WTC11 (cell line): ENCODE results near the gene MTUS2.

ENCODE experiments used
- AFF4 ChIP-seq: sonication (generic); formaldehyde crosslinking; IDR thresholded peaks from 2 replicates; pipeline ENCODE4 v1.8.1; 2023; ENCODE audit warnings: mild to moderate bottlenecking, missing genetic modification reagents, borderline replicate concordance
- CTCF ChIP-seq: fragments of 200-600 bp; IDR thresholded peaks from 2 replicates; pipeline ENCODE4 v1.8.0; 2022; ENCODE audit warnings: antibody characterized with exemption
- ERG ChIP-seq: fragments of 250-450 bp; sonication (Bioruptor Pico); IDR thresholded peaks from 2 replicates; pipeline ENCODE4 v1.8.0; 2021; ENCODE audit warnings: mild to moderate bottlenecking
- FOXJ3 ChIP-seq: sonication (generic); formaldehyde crosslinking; IDR thresholded peaks from 2 replicates; pipeline ENCODE4 v1.9.0; 2021; ENCODE audit warnings: missing genetic modification reagents, mild to moderate bottlenecking, borderline replicate concordance
- HMGXB4 ChIP-seq: sonication (generic); formaldehyde crosslinking; IDR thresholded peaks from 2 replicates; pipeline ENCODE4 v1.8.1; 2023; ENCODE audit warnings: mild to moderate bottlenecking, moderate library complexity, missing genetic modification reagents
- NFYB ChIP-seq: sonication (generic); formaldehyde crosslinking; conservative IDR thresholded peaks from 2 replicates; pipeline ENCODE4 v1.8.0; 2022; ENCODE audit warnings: low read depth, missing genetic modification reagents
- NR2C2 ChIP-seq: sonication (generic); formaldehyde crosslinking; IDR thresholded peaks from 2 replicates; pipeline ENCODE4 v1.8.0; 2022; ENCODE audit warnings: mild to moderate bottlenecking, missing genetic modification reagents
- PREB ChIP-seq: sonication (generic); formaldehyde crosslinking; IDR thresholded peaks from 2 replicates; pipeline ENCODE4 v1.8.1; 2022; ENCODE audit warnings: mild to moderate bottlenecking, missing genetic modification reagents, moderate library complexity, borderline replicate concordance
- RELA ChIP-seq: sonication (generic); formaldehyde crosslinking; IDR thresholded peaks from 2 replicates; pipeline ENCODE4 v1.8.1; 2022; ENCODE audit warnings: missing genetic modification reagents, mild to moderate bottlenecking, borderline replicate concordance
- TCF7 ChIP-seq: sonication (generic); formaldehyde crosslinking; IDR thresholded peaks from 2 replicates; pipeline ENCODE4 v1.8.0; 2022; ENCODE audit warnings: mild to moderate bottlenecking, low read depth, missing genetic modification reagents, moderate library complexity
- ZBTB21 ChIP-seq: sonication (generic); formaldehyde crosslinking; IDR thresholded peaks from 2 replicates; pipeline ENCODE4 v1.8.1; 2023; ENCODE audit warnings: mild to moderate bottlenecking, missing genetic modification reagents, borderline replicate concordance
- ZBTB43 ChIP-seq: sonication (generic); formaldehyde crosslinking; IDR thresholded peaks from 2 replicates; pipeline ENCODE4 v1.8.1; 2023; ENCODE audit warnings: mild to moderate bottlenecking, missing genetic modification reagents

GRCh38 chr13:29111446-29111845 lies 291.3 kb downstream of the MTUS2 start:
- TF ChIP-seq CTCF (no peak), ZBTB21 (CRISPR knock-in tag) (no peak), ZBTB43 (CRISPR knock-in tag) (no peak), RELA (CRISPR knock-in tag) (no peak), ERG (CRISPR knock-in tag) (no peak), TCF7 (CRISPR knock-in tag) (no peak), HMGXB4 (CRISPR knock-in tag) (no peak), FOXJ3 (CRISPR knock-in tag) (no peak), NR2C2 (CRISPR knock-in tag) (no peak), AFF4 (no peak), NFYB (CRISPR knock-in tag) (no peak), PREB (CRISPR knock-in tag) (no peak)
